GM12801 (cell line): Measurements from ENCODE around the gene AFDN.

Experiments
- TF ChIP-seq, protein P1 (sequence below): IDR thresholded peaks from one replicate; pipeline ENCODE4 v1.5.1; 2011; ENCODE audit warnings: control low read depth; ENCODE audit not compliant: insufficient read length; ENCODE audit errors: extremely low read depth

Gene AFDN

DNA sequence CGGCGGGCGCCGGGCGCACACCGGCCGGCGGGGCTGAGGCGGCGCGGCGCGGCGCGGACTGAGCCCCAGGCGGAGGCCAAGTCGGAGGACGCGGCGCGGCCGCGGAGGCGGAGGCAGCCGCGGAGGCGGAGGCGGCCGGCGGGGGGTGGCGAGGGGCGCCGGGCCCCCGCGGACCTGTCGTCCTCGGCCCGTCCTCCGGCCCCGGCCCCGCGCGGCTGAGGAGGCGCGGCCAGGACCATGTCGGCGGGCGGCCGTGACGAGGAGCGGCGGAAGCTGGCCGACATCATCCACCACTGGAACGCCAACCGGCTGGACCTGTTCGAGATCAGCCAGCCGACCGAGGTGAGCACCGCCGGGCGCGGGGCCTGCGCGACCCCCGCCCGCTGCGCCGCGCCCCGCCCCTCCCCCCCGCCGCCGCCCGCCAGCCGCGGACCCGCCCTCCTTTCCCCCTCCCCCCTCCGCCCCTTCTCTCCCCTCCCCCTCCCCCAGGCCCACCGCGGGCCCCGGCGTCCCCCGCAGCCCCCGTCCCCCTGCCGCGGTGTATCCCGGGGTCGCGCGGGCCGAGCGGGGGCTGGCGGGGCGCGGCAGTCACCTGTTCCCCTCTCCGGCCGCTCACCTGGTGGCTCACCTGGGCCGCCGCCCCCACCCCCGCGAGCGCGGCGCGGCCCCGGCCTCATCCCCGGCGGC, at the start of gene AFDN:
Gene AFDN (plus strand): TSS at position 16 of the 687 bp plus-strand sequence. CDS start 222 bp downstream, at position 238.
- TF ChIP-seq, protein P1, sequence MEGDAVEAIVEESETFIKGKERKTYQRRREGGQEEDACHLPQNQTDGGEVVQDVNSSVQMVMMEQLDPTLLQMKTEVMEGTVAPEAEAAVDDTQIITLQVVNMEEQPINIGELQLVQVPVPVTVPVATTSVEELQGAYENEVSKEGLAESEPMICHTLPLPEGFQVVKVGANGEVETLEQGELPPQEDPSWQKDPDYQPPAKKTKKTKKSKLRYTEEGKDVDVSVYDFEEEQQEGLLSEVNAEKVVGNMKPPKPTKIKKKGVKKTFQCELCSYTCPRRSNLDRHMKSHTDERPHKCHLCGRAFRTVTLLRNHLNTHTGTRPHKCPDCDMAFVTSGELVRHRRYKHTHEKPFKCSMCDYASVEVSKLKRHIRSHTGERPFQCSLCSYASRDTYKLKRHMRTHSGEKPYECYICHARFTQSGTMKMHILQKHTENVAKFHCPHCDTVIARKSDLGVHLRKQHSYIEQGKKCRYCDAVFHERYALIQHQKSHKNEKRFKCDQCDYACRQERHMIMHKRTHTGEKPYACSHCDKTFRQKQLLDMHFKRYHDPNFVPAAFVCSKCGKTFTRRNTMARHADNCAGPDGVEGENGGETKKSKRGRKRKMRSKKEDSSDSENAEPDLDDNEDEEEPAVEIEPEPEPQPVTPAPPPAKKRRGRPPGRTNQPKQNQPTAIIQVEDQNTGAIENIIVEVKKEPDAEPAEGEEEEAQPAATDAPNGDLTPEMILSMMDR = no peak

- TF ChIP-seq, protein P1 = no peak
Measured at GRCh38 chr6:167778497-167779128, 48.1 kb upstream of the AFDN start.

DNA sequence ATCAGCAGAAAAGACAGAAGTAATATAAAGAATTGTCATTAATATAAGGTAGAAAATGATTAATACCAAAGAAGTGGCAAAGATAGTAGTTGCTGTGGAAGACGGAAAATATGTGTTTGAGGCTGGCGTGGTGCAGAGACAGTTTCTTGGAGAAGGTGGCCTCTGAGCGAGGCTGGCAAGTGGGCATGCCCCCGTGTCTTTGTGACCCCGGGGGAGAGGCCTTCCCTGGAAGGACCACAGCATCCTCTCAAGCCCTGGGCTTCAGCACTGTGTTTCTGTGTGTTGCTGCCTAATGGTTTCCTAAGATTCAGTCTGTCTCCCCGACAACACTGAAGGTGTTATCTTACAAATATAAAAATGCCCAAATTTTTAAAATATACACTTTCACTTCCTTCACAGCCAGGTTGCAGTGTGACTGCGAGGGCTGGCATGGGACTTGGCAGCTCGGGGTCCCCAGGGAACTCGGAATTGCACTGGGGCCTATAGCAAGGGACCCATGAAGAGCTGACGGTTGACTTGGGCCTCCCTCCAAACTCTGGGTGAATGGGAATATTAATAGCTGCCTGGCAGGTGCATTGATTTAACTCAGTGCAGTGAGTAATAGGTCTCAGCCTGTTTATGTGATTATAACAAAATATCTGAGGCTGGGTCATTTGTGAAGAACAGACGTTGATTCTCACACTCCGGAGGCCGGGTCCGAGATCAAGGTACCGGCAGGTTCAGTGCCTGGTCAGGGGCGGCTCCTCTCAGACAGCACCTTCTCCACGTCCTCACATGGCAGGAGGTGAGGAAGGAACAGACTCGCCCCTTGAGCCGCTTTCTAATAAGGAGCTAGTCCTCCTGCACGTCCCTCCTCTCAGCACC, 47.4 kb upstream of the AFDN start:
- TF ChIP-seq, protein P1 = no peak

DNA sequence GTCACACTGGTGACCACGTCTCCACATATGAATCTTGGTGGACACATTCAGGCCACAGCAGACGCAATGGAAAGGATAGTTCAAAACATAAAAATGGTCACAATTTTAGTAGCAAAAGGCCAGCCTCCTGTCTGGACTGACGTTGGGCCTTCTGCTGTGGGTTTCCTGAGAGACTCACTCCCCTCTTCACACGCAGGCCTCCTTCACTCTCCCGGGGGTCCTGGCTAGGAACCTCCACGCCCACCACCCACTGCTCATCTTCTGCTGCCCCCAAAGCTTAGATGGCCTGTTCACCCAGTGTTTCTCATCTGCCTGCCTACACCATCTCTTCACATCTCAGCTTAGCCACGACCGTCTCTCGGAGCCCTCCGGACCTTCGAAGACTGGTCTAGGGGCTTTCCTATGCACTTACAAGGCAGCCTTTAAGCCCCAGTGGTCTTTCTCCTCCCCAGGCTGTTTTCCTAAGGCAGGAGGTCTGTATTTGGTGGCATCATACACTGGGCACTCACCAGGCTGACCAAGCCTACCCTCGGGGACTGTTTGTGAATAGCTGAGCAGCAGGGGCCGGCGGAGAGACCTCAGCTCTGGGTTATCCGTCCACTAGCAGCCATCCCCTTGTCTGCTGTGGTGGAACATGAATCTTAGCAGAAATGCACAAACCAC, 46.6 kb upstream of the AFDN start:
- TF ChIP-seq, protein P1 = no peak

GRCh38 chr6:167781066-167781767, 45.5 kb upstream of the AFDN start:
- TF ChIP-seq, protein P1 = no peak

DNA sequence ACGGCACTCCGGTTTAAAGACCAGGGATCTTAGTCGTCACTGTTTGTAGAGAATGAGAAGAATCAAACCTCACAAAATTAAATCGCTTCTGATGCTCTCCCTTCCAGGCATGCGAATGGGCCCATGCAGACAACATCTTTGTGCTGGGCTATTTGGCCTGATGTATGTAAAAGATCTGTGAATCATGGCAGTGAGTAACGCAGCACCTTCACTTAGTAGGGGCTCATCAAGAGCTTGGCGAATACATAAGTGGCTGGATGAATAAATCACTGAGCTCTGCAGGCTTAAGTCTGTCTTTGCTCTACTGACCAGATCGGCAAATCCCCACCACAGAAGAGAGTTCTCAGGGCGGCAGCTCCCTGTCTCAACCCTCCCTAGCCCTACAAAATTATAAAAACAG, 44.8 kb upstream of the AFDN start:
- TF ChIP-seq, protein P1 = no peak
